ENCODE measurements around the gene INSIG2.

DNA sequence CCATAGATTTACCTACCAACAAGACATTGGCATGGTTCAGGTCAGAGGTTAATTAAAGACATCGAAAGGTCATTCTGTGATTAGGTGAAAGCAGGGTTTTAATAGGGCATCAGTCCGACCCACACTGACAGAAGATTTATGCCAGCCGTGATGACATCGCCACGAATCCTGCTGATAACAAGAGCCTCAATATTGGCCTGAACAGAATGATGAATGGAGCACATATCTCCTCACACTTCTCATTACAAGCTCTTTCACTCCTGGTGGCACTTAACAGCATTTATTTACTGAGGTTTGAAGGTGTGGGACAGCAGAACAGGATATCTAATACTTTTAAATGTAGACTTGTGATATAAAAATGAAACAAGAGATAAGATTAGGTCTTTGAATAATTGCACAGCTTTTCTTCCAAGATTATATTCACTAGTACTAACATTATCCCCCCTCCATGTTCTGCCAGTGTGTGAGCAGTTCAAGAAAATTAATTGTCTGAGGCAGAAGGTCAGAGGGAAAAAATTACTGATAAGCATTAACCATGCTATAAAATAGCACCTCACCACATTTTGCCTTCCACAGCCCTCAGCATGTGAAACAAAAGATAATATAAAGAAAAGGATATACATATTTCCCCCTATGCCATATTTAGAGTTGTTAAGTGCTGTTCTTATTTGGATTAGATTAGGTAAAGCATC, 23.1 kb upstream of the INSIG2 start:
- TF ChIP-seq CTCF (IDR thresholded peaks at IDR 0.05) (no peak), POLR2A (IDR thresholded peaks at IDR 0.05) (no peak)

Data from uterus (tissue), 2 donors.